ENCODE measurements around the gene KLHL7.

KLHL7 gene

DNA sequence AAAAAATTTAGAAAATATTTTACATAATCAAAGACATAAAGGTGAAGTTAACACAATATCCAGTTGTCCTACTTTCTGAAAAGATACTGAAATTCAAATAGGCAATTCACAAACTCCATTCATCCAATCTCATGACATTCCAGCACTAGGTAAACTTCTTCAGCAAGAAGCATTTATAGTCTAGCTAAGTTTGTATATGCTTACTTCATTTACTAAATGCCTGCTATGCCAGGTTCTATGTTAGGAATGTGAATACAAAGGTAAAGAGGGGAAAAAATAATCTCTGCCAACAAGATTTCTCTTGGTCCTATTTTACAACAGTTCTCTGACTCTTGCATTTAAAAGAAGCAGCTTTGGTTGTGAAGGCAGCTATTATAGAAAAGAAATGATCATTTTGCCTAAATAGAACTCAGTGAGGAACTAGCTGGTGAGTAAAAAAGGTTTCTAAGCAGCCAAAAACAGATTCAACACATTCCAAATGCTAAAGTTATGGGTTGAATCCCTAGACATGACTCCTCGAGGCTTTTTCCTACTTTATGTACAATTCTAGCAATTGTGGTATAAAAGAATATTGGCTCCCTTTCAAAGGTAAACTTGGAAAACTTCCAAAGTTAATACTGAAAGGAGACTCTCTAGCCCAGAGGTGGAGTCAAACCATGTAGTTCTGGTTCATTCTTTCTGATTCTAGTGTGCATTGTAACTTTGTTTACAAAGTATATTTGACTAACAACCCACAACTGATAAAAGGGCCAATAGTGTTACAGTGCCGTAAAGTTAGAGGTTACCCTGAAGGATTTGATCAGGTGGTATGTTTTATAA, 30.9 kb upstream of the KLHL7 start:
- Histone ChIP-seq H3K27ac (ENCODE audit: low read depth, low read length) (no peak overlapping the region), H3K79me1 (ENCODE audit: low read length) (peaks cover 6% of the 10 kb centered on the region), H3K4me3 (ENCODE audit: low read depth, low read length) (no peak overlapping the region), H2BK12ac (ENCODE audit: low read length) (no peak overlapping the region), H3K18ac (ENCODE audit: low read length) (no peak overlapping the region), H3K23ac (ENCODE audit: low read length) (no peak overlapping the region), H4K91ac (ENCODE audit: low read depth, low read length) (no peak overlapping the region), H3K14ac (ENCODE audit: low read length) (no peak overlapping the region), H2BK5ac (ENCODE audit: low read depth, low read length, poor library complexity) (no peak overlapping the region), H3K27me3 (ENCODE audit: insufficient read depth, low read length) (no peaks in the 10 kb centered on the region), H3K79me2 (ENCODE audit: control insufficient read depth, insufficient read depth, low read length, poor library complexity) (no peaks in the 10 kb centered on the region), H3K4me1 (ENCODE audit: control insufficient read depth in 1 of 2, insufficient read depth in 2 of 2, low read length in 2 of 2) (peaks cover 0 to 7% of the 10 kb centered on the region in 2 experiments), H3K36me3 (ENCODE audit: control insufficient read depth in 1 of 2, insufficient read depth in 2 of 2, low read length in 2 of 2) (no peaks in the 10 kb centered on the region), H2AK5ac (ENCODE audit: low read length) (no peak overlapping the region), H3K4me2 (ENCODE audit: low read length) (no peak overlapping the region), H3K4ac (ENCODE audit: low read depth, low read length) (no peak overlapping the region), H2AFZ (ENCODE audit: insufficient read depth, low read length, poor library complexity) (no peak overlapping the region), H4K12ac (ENCODE audit: low read depth, low read length) (no peak overlapping the region), H3K9ac (ENCODE audit: low read length) (no peak overlapping the region), H3K9me3 (ENCODE audit: insufficient read depth, low read depth, low read length) (no peaks in the 10 kb centered on the region), H2BK120ac (ENCODE audit: insufficient read depth, low read length, poor library complexity) (no peak overlapping the region), H4K8ac (ENCODE audit: low read depth, low read length) (no peak overlapping the region)
- no CpG with 5 or more reads among the region's 2 CpGs for WGBS (ENCODE audit: extremely low coverage, insufficient coverage, insufficient read length)
- DNase-seq: no peak

DNA sequence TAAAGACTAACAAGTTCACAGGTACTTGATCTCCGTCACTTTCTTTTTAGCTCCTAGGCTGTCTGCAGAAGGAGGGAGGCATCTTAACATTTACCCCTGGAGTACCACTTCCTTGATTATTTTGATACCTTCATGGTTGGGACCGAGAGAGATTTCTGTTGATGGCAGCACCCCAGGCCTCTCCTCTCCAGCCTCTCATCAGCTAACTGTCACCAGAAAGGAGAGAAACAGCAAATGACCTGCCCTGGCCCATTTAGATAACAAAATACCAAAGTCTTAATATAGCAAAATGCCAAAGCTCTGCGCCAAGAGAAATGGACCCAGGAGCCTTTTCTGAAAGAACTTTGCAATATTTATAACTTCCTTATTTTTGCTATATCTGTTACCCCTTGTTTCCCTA, 30.0 kb upstream of the KLHL7 start:
- no peaks in the 10 kb centered on the region for H3K9me3 ChIP-seq (ENCODE audit: insufficient read depth, low read depth, low read length)
- no peaks in the 10 kb centered on the region for H3K79me2 ChIP-seq (ENCODE audit: control insufficient read depth, insufficient read depth, low read length, poor library complexity)
- no peak overlapping the region for H4K8ac ChIP-seq (ENCODE audit: low read depth, low read length)
- H3K79me1 ChIP-seq (ENCODE audit: low read length): peaks cover 6% of the 10 kb centered on the region
- H3K18ac ChIP-seq (ENCODE audit: low read length): no peak overlapping the region
- no peaks in the 10 kb centered on the region for H3K36me3 ChIP-seq (ENCODE audit: control insufficient read depth in 1 of 2, insufficient read depth in 2 of 2, low read length in 2 of 2)
- H2AK5ac ChIP-seq (ENCODE audit: low read length): no peak overlapping the region
- no peak overlapping the region for H4K12ac ChIP-seq (ENCODE audit: low read depth, low read length)
- no CpG with 5 or more reads among the region's 3 CpGs for WGBS (ENCODE audit: extremely low coverage, insufficient coverage, insufficient read length)
- no peak overlapping the region for H4K91ac ChIP-seq (ENCODE audit: low read depth, low read length)
- H3K4me1 ChIP-seq (ENCODE audit: control insufficient read depth in 1 of 2, insufficient read depth in 2 of 2, low read length in 2 of 2): peaks cover 0 to 7% of the 10 kb centered on the region in 2 experiments
- H3K4ac ChIP-seq (ENCODE audit: low read depth, low read length): no peak overlapping the region
- H3K23ac ChIP-seq (ENCODE audit: low read length): no peak overlapping the region
- H3K27me3 ChIP-seq (ENCODE audit: insufficient read depth, low read length): no peaks in the 10 kb centered on the region
- no peak overlapping the region for H3K9ac ChIP-seq (ENCODE audit: low read length)
- no peak overlapping the region for H3K4me3 ChIP-seq (ENCODE audit: low read depth, low read length)
- no peak overlapping the region for H3K14ac ChIP-seq (ENCODE audit: low read length)
- no peak overlapping the region for H3K27ac ChIP-seq (ENCODE audit: low read depth, low read length)
- H2BK12ac ChIP-seq (ENCODE audit: low read length): no peak overlapping the region
- DNase-seq: no peak
- no peak overlapping the region for H2BK120ac ChIP-seq (ENCODE audit: insufficient read depth, low read length, poor library complexity)
- H2AFZ ChIP-seq (ENCODE audit: insufficient read depth, low read length, poor library complexity): no peak overlapping the region
- no peak overlapping the region for H3K4me2 ChIP-seq (ENCODE audit: low read length)
- H2BK5ac ChIP-seq (ENCODE audit: low read depth, low read length, poor library complexity): no peak overlapping the region

DNA sequence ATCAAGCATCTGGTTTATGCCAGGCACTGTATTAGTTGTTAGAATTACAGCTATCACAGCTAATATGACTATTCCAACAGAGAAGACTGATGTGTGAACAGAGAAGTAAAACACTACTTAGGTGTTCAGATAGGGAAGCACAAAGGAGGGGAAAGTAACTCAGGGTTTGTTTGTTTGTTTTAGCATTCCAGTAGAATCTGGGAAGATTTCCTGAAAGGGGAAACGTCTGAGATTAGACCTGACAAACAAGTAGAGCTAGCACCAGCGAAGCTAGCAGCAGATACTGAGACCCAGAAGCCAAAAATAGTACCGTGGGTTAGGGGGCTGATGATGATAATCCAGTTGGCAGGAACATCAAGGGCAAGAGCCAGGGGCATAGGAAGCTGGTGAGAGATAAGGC, 28.8 kb upstream of the KLHL7 start:
- Histone ChIP-seq H2BK120ac (ENCODE audit: insufficient read depth, low read length, poor library complexity) (no peak overlapping the region), H2BK5ac (ENCODE audit: low read depth, low read length, poor library complexity) (no peak overlapping the region), H2BK12ac (ENCODE audit: low read length) (no peak overlapping the region), H3K79me2 (ENCODE audit: control insufficient read depth, insufficient read depth, low read length, poor library complexity) (no peaks in the 10 kb centered on the region), H3K18ac (ENCODE audit: low read length) (no peak overlapping the region), H3K79me1 (ENCODE audit: low read length) (peaks cover 6% of the 10 kb centered on the region), H3K4me2 (ENCODE audit: low read length) (no peak overlapping the region), H4K91ac (ENCODE audit: low read depth, low read length) (no peak overlapping the region), H3K27me3 (ENCODE audit: insufficient read depth, low read length) (no peaks in the 10 kb centered on the region), H3K23ac (ENCODE audit: low read length) (no peak overlapping the region), H3K4ac (ENCODE audit: low read depth, low read length) (no peak overlapping the region), H4K8ac (ENCODE audit: low read depth, low read length) (peak overlapping the region; percentile 28), H2AFZ (ENCODE audit: insufficient read depth, low read length, poor library complexity) (no peak overlapping the region), H4K12ac (ENCODE audit: low read depth, low read length) (no peak overlapping the region), H3K14ac (ENCODE audit: low read length) (no peak overlapping the region), H3K9me3 (ENCODE audit: insufficient read depth, low read depth, low read length) (no peaks in the 10 kb centered on the region), H3K9ac (ENCODE audit: low read length) (no peak overlapping the region), H3K4me1 (ENCODE audit: control insufficient read depth in 1 of 2, insufficient read depth in 2 of 2, low read length in 2 of 2) (peaks cover 0 to 7% of the 10 kb centered on the region in 2 experiments), H2AK5ac (ENCODE audit: low read length) (no peak overlapping the region), H3K4me3 (ENCODE audit: low read depth, low read length) (no peak overlapping the region), H3K36me3 (ENCODE audit: control insufficient read depth in 1 of 2, insufficient read depth in 2 of 2, low read length in 2 of 2) (no peaks in the 10 kb centered on the region), H3K27ac (ENCODE audit: low read depth, low read length) (no peak overlapping the region)
- no peak for DNase-seq
- no CpG with 5 or more reads among the region's 3 CpGs for WGBS (ENCODE audit: extremely low coverage, insufficient coverage, insufficient read length)

DNA sequence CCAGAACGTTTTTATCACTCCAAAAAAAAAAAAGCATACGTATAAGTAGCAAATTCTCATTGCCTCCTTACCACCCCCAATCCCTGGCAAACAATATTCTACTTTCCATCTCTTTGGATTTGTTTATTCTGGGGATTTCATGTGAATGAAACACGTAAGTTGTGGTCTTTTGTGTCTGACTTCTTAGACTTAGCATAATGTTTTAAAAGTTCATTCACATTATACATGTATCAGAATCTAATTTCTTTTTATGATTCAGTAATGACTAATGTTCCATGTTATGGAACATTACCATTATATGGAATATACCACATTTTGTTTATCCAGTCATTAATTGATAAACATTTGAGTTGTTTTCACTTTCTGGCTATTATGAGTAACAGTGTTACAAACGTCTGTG, 12.5 kb upstream of the KLHL7 start:
- Histone ChIP-seq H4K12ac (ENCODE audit: low read depth, low read length) (no peak overlapping the region), H2AFZ (ENCODE audit: insufficient read depth, low read length, poor library complexity) (no peak overlapping the region), H3K18ac (ENCODE audit: low read length) (no peak overlapping the region), H2BK120ac (ENCODE audit: insufficient read depth, low read length, poor library complexity) (no peak overlapping the region), H3K9me3 (ENCODE audit: insufficient read depth, low read depth, low read length) (peaks cover 9% of the 10 kb centered on the region), H3K79me2 (ENCODE audit: control insufficient read depth, insufficient read depth, low read length, poor library complexity) (no peaks in the 10 kb centered on the region), H3K4me3 (ENCODE audit: low read depth, low read length) (no peak overlapping the region), H3K23ac (ENCODE audit: low read length) (no peak overlapping the region), H3K4me2 (ENCODE audit: low read length) (no peak overlapping the region), H2AK5ac (ENCODE audit: low read length) (no peak overlapping the region), H4K91ac (ENCODE audit: low read depth, low read length) (no peak overlapping the region), H3K27me3 (ENCODE audit: insufficient read depth, low read length) (no peaks in the 10 kb centered on the region), H3K14ac (ENCODE audit: low read length) (no peak overlapping the region), H2BK12ac (ENCODE audit: low read length) (no peak overlapping the region), H2BK5ac (ENCODE audit: low read depth, low read length, poor library complexity) (no peak overlapping the region), H3K79me1 (ENCODE audit: low read length) (no peaks in the 10 kb centered on the region), H3K9ac (ENCODE audit: low read length) (no peak overlapping the region), H4K8ac (ENCODE audit: low read depth, low read length) (no peak overlapping the region), H3K4me1 (ENCODE audit: control insufficient read depth in 1 of 2, insufficient read depth in 2 of 2, low read length in 2 of 2) (no peaks in the 10 kb centered on the region), H3K4ac (ENCODE audit: low read depth, low read length) (no peak overlapping the region), H3K27ac (ENCODE audit: low read depth, low read length) (no peak overlapping the region), H3K36me3 (ENCODE audit: control insufficient read depth in 1 of 2, insufficient read depth in 2 of 2, low read length in 2 of 2) (no peaks in the 10 kb centered on the region)
- no peak for DNase-seq
- WGBS (ENCODE audit: extremely low coverage, insufficient coverage, insufficient read length): no CpG with 5 or more reads among the region's 4 CpGs
